GM18870 (cell line): Measurements from ENCODE around the gene RASGRF1.

ENCODE experiments used
- ATAC-seq: cut with Tn5 transposase; IDR thresholded peaks from one replicate; pipeline ENCODE4 v1.9.1; 2021; ENCODE audit warnings: moderate library complexity; ENCODE audit not compliant: unreplicated experiment

RASGRF1 gene

GRCh38 chr15:78989701-78990240 is 100.8 kb downstream of the RASGRF1 start:
- no peak for ATAC-seq

GRCh38 chr15:78988361-78988911 is 102.1 kb downstream of the RASGRF1 start:
- peak; percentile 67 for ATAC-seq

GRCh38 chr15:78987556-78988360 is 102.8 kb downstream of the RASGRF1 start:
- ATAC-seq = no peak

GRCh38 chr15:78985859-78986475 is 104.6 kb downstream of the RASGRF1 start:
- no peak for ATAC-seq

- no peak for ATAC-seq
Measured at GRCh38 chr15:78984041-78984440, 106.5 kb downstream of the RASGRF1 start.

- no peak for ATAC-seq
Measured at GRCh38 chr15:78983146-78983918, 107.2 kb downstream of the RASGRF1 start.

GRCh38 chr15:78982736-78983135 is 107.8 kb downstream of the RASGRF1 start:
- no peak for ATAC-seq

- ATAC-seq = no peak
Measured at GRCh38 chr15:78981532-78982313, 108.9 kb downstream of the RASGRF1 start.

- no peak for ATAC-seq
Measured at GRCh38 chr15:78979456-78980320, 110.9 kb downstream of the RASGRF1 start.

- ATAC-seq = no peak
Measured at GRCh38 chr15:78978601-78979179, 111.9 kb downstream of the RASGRF1 start.

GRCh38 chr15:78977591-78978347 is 112.8 kb downstream of the RASGRF1 start:
- peak; percentile 20 for ATAC-seq

GRCh38 chr15:78977091-78977571 is 113.4 kb downstream of the RASGRF1 start:
- ATAC-seq = peak; percentile 63

- peak; percentile 14 for ATAC-seq
Measured at GRCh38 chr15:78976691-78977090, 113.9 kb downstream of the RASGRF1 start.

GRCh38 chr15:78974272-78974918 is 116.2 kb downstream of the RASGRF1 start:
- ATAC-seq = no peak

- ATAC-seq = no peak
Measured at GRCh38 chr15:78969687-78970349, 120.8 kb downstream of the RASGRF1 start.

GRCh38 chr15:78968539-78969271 is 121.9 kb downstream of the RASGRF1 start:
- ATAC-seq = no peak
